KBM-7 (cell line): ENCODE measurements around the gene SLC44A1.

Experiments
- DNase-seq: peaks from one replicate; pipeline ENCODE4 v3.0.0-alpha.2; 2015
- in situ Hi-C: fragments of 300-500 bp; cut with MboI; formaldehyde crosslinking; loops from 2 replicates; pipeline ENCODE4 v1.14.3; 2020; ENCODE audit warnings: low sequenced_read_pairs, low pct_unique_long_range_greater_than_20kb, mixed read lengths

The SLC44A1 gene

GRCh38 chr9:105291422-105291859 is 47.0 kb downstream of the SLC44A1 start:
- DNase-seq, result no peak
- in situ Hi-C loops, result no loop called here

DNA sequence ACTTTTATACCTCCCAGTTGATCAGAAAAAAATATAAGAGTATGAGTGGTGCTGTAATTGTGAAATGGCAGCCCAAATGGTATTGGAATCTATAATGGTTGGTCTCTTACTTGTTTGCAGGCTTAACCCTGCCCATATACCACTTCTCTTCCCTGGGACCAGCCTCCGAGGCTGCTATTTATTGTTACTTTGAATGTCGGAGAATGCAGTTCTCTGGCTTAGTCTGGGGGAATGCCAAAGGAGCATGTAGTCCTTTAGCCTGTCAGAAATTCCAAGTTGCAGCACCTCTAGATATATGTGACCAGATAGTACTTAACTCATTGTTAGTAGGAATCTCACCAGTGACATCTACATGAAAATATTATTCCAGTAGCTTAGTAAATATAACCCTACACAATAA is 47.5 kb downstream of the SLC44A1 start:
- in situ Hi-C loops, result no loop called here
- no peak for DNase-seq

DNA sequence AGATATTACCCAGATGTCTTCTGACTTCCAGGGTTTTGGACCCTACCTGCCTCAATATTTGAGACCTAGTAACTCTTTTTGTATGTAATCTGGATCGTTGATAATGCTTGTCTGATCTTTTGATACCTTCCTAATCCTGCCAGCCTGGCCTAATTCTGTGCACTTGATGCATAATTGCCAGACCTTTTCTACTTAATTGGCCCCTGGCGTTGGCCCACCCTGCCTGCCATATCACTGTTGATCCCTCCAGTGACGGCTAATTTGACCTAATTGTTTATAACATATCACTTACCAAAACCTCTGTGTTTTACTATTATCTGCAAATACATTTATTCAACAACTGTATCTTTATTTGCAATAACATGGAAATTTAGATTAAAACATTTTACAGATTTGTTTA is 49.0 kb downstream of the SLC44A1 start:
- in situ Hi-C loops, result no loop called here

GRCh38 chr9:105295201-105295550 is 50.7 kb downstream of the SLC44A1 start:
- in situ Hi-C loops, result no loop called here

More for the DNA sequence above, 49.0 kb downstream of the SLC44A1 start:
- DNase-seq, result no peak

DNA sequence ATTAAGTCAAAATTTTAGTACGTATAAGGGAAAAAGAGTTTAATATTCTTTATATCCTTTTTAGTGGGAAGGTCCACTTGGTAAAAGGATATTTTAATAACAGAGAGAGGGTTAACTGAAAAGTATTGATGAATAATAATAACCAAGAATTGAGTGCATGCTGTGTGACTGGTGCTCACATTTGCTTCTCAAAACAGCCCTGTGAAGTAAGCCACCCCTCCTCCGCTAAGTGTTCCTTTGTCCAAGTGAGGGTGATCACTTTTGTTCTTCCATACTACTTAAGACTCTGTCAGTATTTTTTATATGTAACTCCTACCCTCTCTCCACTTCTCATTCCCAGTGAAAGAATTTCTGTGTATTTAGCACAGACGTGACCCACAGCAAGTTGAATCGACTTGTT is 51.5 kb downstream of the SLC44A1 start:
- no peak for DNase-seq
- in situ Hi-C loops, result no loop called here

More at GRCh38 chr9:105295201-105295550, 50.7 kb downstream of the SLC44A1 start:
- DNase-seq, result no peak

DNA sequence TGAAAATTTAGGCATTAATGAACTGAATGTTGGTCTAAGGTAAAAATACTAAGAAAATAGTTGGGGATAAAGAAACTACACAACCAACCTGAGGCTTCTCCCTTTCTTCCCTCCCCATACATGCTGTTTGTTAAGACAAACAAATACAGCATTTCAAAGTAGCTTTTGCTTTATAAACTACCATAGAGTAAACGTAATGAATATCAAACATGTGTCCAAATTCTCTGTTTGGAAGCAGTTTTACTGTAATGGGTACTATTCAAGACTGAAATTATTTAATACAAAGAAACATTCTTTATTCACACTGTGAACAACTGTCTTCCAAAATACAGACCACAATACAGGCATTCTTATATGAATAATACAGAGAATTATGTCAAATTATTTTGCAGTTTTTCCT is 52.0 kb downstream of the SLC44A1 start:
- in situ Hi-C loops, result no loop called here
- no peak for DNase-seq

- in situ Hi-C loops, result no loop called here
- DNase-seq, result no peak
These were observed 52.4 kb downstream of the SLC44A1 start for GRCh38 chr9:105296877-105297287.

DNA sequence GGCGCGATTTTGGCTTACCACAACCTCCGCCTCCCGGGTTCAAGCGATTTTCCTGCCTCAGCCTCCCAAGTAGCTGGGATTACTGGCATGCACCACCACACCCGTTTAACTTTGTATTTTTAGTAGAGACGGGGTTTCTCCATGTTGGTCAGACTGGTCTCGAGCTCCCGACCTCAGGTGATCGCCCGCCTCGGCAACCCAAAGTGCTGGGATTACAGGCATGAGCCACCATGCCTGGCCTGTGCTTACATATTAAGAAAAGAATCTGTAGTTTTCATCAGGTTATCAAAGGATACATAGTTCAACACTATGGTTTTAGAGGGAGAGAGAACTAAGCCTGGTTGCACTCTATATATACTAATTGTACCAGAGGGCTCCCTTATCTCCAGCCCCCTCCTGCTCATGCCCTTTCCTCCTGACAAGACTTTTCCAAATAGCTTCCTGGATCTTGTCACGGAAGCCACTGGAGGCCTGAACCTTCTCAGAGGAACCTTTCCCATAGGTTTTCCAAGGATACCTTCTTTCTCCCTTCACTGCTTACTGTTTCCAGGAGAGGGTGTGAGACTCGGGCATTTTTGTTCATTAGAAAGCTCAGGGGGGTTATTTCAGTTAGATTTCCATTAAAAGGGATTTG is 53.1 kb downstream of the SLC44A1 start:
- DNase-seq, result no peak
- in situ Hi-C loops, result no loop called here

DNA sequence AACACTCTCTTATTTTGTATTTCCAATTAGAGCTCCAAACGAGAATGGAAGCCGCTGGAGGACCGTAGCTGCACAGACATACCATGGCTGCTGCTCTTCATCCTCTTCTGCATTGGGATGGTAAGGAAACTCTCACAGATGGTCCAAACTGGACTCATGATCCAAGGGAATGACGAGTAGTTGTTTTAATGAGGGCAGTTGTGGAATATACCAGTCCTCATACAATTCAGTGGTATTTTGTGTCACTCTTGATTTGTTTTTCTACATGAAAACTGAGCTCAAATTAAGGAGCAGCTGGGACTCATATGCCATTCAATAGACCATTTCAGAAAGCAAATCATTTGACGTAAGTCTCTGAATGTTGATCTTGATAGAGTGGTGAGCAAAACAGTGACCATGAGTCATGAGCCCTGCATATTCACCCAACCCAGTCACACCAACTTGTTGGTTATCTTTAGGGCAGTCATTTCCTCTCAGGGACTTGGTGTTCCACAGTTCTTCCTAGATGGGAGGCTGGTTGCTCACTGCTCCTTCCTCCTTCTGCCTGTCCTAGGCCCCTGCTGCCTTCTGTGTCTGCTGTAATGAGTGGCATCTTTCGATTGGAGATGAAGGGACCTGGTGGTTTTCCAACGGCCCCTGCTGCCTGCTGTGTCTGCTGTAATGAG is 54.9 kb downstream of the SLC44A1 start:
- in situ Hi-C loops, result no loop called here
- peak; percentile 32 for DNase-seq

DNA sequence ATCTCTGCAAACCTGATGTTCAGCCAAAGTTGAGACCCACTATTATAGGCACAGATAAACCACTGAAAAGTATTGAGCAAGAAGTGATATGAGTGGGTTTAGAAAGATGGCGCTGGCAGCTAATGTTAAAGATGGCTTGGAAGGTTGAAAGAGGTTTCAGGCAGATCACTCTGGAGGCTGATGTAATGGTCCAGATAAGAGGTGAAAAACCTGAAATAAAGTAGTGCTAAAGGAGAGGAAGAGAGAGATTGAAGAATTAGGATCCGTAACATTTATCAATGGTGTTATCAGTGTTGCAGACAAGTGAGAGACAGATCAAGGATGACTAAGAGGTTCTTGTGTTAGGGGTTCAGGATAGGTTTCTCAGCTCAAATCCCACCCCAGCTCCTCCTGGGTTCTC is 58.3 kb downstream of the SLC44A1 start:
- in situ Hi-C loops, result no loop called here
- no peak for DNase-seq

DNA sequence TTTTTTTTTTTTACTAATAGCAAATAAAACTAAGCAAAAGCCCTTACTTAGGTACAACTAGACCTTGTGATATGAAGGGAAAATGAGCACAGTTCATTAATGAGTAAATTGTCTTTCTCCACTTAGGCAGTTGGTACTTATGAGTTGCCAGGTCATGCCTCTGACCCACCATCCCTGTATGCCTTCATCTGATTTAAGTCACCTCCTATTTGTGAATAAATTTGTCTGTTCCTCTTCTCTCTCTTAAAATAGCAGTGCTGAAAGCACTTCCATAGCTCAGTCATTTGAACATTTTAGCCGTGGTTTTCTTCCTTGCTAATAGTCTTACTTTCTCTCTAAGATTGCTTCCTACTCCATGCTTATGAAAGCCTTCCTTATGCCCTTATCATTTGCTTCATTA is 61.4 kb downstream of the SLC44A1 start:
- in situ Hi-C loops, result no loop called here
- no peak for DNase-seq

GRCh38 chr9:105306351-105307140 is 62.1 kb downstream of the SLC44A1 start:
- DNase-seq, result no peak
- in situ Hi-C loops, result no loop called here

- no peak for DNase-seq
- in situ Hi-C loops, result no loop called here
These were observed 63.2 kb downstream of the SLC44A1 start for GRCh38 chr9:105307591-105308130.

GRCh38 chr9:105308461-105309341 is 64.2 kb downstream of the SLC44A1 start:
- in situ Hi-C loops, result no loop called here
- DNase-seq, result no peak

- DNase-seq, result no peak
- in situ Hi-C loops, result no loop called here
These were observed 65.1 kb downstream of the SLC44A1 start for GRCh38 chr9:105309531-105309931.

GRCh38 chr9:105311306-105311705 is 66.9 kb downstream of the SLC44A1 start:
- in situ Hi-C loops, result no loop called here
- DNase-seq, result no peak

DNA sequence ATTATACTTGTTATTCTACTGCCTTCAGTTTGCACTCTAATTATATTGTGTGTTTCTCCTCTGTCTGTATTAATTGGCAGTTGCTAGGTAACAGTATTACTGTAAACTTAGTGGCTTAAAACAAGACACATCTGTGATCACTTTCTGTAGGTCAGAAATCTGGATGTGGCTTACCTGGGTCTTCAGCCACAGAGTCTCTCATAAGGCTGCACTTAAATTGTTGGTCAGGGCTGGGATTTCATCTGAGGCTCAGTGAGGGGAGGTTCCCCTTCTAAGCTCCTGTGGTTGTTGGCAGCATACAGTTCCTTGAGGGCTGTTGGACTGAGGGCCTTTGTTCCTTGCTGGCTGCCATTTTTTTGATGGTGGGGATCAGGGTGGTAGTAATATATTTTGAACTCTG is 68.8 kb downstream of the SLC44A1 start:
- in situ Hi-C loops, result no loop called here
- DNase-seq, result no peak

DNA sequence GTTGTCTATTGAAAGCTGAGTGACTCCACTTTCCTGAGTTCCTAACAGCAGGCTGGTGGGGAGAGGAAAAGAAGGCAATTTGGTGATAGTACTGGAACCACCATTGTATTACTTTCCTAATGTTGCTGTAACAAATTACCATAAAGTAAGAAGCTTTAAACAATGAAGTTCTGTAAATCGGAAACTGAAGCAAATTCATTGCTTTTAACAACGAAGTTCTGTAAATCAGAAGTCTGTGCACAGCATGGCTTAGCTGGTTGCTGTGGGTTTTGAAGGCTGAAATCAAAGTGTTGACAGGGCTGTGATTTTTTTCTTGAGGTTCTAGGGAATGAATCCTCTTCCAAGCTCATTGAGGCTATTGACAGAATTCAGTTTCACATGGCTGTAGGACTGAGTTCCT is 72.3 kb downstream of the SLC44A1 start:
- in situ Hi-C loops, result no loop called here

DNA sequence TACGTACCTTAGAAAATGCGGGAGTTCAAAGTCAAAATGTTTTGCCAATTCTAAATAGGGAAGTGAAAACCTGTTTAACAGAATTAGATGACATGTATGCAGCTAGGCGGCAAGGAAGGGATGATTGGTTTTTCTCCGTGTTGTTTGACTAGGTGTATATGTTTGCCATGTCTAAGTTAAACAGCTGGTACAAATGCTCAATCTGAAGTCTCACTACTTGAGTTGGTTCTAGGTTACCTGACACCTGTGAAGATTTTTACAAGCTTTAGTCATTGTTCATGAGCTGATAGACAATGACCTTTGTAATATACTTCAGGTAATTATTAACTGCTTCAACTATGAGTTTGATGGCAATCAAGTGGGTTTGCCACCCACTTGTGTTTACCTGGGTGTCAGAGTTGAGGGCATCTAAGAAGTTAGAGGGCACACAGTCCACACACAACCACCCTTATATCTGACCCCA is 74.3 kb downstream of the SLC44A1 start:
- in situ Hi-C loops, result no loop called here
- DNase-seq, result no peak

More for the DNA sequence above, 72.3 kb downstream of the SLC44A1 start:
- no peak for DNase-seq
